ENCODE measurements around the gene HDAC7.
A peak's percentile ranks its signal among the peaks of the same experiment; 100 is the strongest.

The HDAC7 gene

GRCh38 chr12:47781479-47782371, 38.0 kb downstream of the HDAC7 start:
- no peaks in the 10 kb centered on the region for H3K9me3 Mint-ChIP-seq
- peaks cover 56% of the 10 kb centered on the region for H3K36me3 Mint-ChIP-seq (ENCODE audit: low read depth)
- peak overlapping the region; percentile 53 for H3K27ac Mint-ChIP-seq
- peaks cover 35% of the 10 kb centered on the region for H3K4me1 Mint-ChIP-seq (ENCODE audit: low read depth)
- DNase-seq: no peak
- H3K4me3 Mint-ChIP-seq: no peak overlapping the region
- no peaks in the 10 kb centered on the region for H3K27me3 Mint-ChIP-seq

GRCh38 chr12:47779943-47780504, 39.7 kb downstream of the HDAC7 start:
- Mint-ChIP-seq H3K4me1 (ENCODE audit: low read depth) (peaks cover 35% of the 10 kb centered on the region), H3K36me3 (ENCODE audit: low read depth) (peaks cover 39% of the 10 kb centered on the region), H3K9me3 (no peaks in the 10 kb centered on the region), H3K4me3 (no peak overlapping the region), H3K27me3 (no peaks in the 10 kb centered on the region), H3K27ac (peak overlapping the region; percentile 57)
- peak; percentile 45 for DNase-seq

DNA sequence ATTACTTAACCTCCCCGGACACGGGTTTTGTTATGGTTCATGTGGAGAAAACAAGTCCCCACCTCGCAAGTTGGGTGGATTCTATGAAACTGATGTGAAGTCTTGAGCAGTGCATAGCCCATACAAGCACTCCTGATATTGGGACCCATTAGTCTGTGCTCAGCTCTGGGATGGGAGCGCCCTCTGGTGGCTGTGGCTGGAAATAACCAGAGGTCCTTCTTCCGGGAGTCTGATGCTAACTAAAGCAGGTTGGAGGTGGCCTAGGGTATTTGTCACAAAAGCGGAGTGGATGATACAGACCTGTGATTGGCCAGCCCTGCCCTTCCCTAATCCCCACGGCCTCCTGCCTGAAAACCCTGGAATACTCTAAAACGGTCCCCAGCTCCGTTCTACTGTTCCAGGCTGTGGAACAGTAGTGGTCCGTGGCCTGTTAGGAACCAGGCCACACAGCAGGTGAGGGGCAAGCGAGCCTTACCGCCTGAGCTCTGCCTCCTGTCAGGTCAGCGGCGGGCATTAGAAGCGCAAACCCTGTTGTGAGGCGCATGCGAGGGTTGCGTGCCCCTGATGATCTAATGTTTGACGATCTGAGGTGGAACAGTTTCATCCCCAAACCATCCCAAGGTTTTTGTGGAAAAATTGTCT, 40.3 kb downstream of the HDAC7 start:
- peaks cover 32% of the 10 kb centered on the region for H3K36me3 Mint-ChIP-seq (ENCODE audit: low read depth)
- H3K27me3 Mint-ChIP-seq: no peaks in the 10 kb centered on the region
- H3K4me1 Mint-ChIP-seq (ENCODE audit: low read depth): peaks cover 41% of the 10 kb centered on the region
- H3K4me3 Mint-ChIP-seq: no peak overlapping the region
- peak; percentile 96 for DNase-seq
- H3K27ac Mint-ChIP-seq: peak overlapping the region; percentile 57
- H3K9me3 Mint-ChIP-seq: no peaks in the 10 kb centered on the region

GRCh38 chr12:47778881-47779280, 40.8 kb downstream of the HDAC7 start:
- Mint-ChIP-seq H3K27ac (peak overlapping the region; percentile 22), H3K4me1 (ENCODE audit: low read depth) (peaks cover 47% of the 10 kb centered on the region), H3K27me3 (no peaks in the 10 kb centered on the region), H3K4me3 (no peak overlapping the region), H3K9me3 (no peaks in the 10 kb centered on the region), H3K36me3 (ENCODE audit: low read depth) (peaks cover 27% of the 10 kb centered on the region)
- DNase-seq: peak; percentile 40

DNA sequence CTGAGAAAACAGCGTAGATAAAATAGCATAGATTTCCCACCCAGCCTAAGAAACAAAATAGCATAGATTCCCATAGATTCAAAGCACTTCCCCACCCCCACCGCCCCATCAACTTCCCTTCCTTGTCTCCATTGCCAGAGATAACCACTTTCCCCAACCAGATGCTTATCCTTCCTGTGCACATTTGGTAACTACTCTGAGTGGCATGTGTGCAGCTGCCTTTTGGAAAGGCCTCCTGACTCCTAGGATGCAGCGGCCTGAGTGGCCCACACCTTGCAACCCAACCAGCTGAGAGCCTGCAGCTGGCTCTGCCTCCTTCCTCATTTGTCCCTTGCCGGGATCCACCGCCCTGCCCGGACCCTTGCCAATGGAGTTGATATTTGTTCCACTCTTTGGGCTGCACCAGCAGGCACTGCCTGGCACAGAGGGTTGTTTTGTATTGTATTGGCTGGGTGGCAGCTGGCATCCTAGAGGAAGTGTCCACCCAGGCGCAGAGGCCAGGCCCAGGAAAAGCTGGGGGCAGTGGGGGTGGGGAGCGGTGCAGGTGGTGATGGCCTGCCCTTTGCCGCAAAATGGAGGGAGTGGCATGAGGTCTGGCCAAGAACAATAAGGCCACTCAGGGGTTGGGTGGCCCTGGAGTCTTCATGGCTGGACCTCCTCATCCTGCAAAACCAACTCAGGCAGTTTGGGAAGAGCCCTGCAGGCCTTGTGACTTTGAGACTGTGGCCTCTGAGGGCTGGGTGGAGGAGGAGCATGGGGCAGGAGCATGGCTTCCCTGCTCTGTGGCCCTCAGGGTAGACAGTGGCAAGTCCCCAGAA, 41.8 kb downstream of the HDAC7 start:
- Mint-ChIP-seq H3K36me3 (ENCODE audit: low read depth) (peaks cover 19% of the 10 kb centered on the region), H3K4me3 (no peak overlapping the region), H3K27ac (peak overlapping the region; percentile 41), H3K4me1 (ENCODE audit: low read depth) (peaks cover 50% of the 10 kb centered on the region), H3K9me3 (no peaks in the 10 kb centered on the region), H3K27me3 (no peaks in the 10 kb centered on the region)
- no peak for DNase-seq

DNA sequence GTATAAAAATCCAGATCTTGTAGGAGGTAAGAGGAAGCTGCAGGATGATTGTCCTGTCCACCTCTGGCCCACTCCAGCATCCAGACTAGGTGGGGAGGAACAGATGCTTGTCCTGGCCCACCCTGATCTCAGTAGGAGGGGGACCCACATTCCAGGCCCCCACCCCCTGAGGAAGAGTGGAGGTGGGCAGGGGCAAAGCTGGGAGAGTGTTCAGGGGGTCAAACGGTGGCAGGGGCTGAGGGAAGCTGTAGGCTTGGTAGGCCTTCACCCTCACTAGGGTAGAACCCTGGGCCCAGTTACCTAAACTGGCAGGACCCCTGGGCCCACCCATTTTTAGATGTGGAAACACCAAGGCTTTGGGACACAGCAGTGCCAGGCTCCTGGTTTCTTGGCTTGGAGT, 42.6 kb downstream of the HDAC7 start:
- Mint-ChIP-seq H3K27ac (peak overlapping the region; percentile 26), H3K9me3 (no peaks in the 10 kb centered on the region), H3K27me3 (no peaks in the 10 kb centered on the region), H3K4me1 (ENCODE audit: low read depth) (peaks cover 50% of the 10 kb centered on the region), H3K36me3 (ENCODE audit: low read depth) (peaks cover 12% of the 10 kb centered on the region), H3K4me3 (no peak overlapping the region)
- DNase-seq: no peak

- no peak overlapping the region for H3K4me3 Mint-ChIP-seq
- no peaks in the 10 kb centered on the region for H3K9me3 Mint-ChIP-seq
- no peaks in the 10 kb centered on the region for H3K27me3 Mint-ChIP-seq
- DNase-seq: no peak
- H3K4me1 Mint-ChIP-seq (ENCODE audit: low read depth): peaks cover 51% of the 10 kb centered on the region
- H3K27ac Mint-ChIP-seq: peak overlapping the region; percentile 67
- peaks cover 7% of the 10 kb centered on the region for H3K36me3 Mint-ChIP-seq (ENCODE audit: low read depth)
Observed at GRCh38 chr12:47776471-47777143, 43.1 kb downstream of the HDAC7 start.

GRCh38 chr12:47775100-47775911, 44.4 kb downstream of the HDAC7 start:
- Mint-ChIP-seq H3K36me3 (ENCODE audit: low read depth) (peaks cover 2% of the 10 kb centered on the region), H3K4me3 (peak overlapping the region; percentile 27), H3K27me3 (no peaks in the 10 kb centered on the region), H3K9me3 (no peaks in the 10 kb centered on the region), H3K4me1 (ENCODE audit: low read depth) (peaks cover 51% of the 10 kb centered on the region), H3K27ac (peak overlapping the region; percentile 74)
- no peak for DNase-seq

DNA sequence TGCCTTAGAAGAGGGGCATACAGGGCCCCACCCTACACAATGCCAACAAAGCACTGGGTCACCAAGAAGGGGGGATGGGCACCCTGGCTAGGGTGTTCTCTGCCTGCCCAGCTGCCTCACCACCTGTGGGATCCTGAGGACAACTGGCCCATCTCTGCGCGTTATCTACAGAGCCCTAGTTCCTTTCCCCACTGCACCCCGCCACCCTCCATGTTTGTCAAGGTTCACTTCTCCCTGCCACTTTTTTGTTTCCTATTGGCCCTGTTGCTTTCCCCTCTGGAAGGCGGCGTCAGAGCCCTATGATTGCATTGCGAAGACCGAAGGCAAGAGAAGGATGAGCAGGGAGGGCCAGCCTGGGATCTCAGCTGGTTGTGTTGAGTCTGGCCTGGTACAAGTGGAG, 45.0 kb downstream of the HDAC7 start:
- H3K27me3 Mint-ChIP-seq: no peaks in the 10 kb centered on the region
- peak overlapping the region; percentile 86 for H3K4me3 Mint-ChIP-seq
- H3K4me1 Mint-ChIP-seq (ENCODE audit: low read depth): peaks cover 47% of the 10 kb centered on the region
- no peak for DNase-seq
- no peaks in the 10 kb centered on the region for H3K9me3 Mint-ChIP-seq
- peak overlapping the region; percentile 34 for H3K27ac Mint-ChIP-seq
- peaks cover 2% of the 10 kb centered on the region for H3K36me3 Mint-ChIP-seq (ENCODE audit: low read depth)

GRCh38 chr12:47773858-47774580, 45.7 kb downstream of the HDAC7 start:
- Mint-ChIP-seq H3K27me3 (no peaks in the 10 kb centered on the region), H3K27ac (peak overlapping the region; percentile 86), H3K36me3 (ENCODE audit: low read depth) (peaks cover 2% of the 10 kb centered on the region), H3K4me3 (peak overlapping the region; percentile 86), H3K4me1 (ENCODE audit: low read depth) (peaks cover 40% of the 10 kb centered on the region), H3K9me3 (no peaks in the 10 kb centered on the region)
- DNase-seq: no peak

- Mint-ChIP-seq H3K36me3 (ENCODE audit: low read depth) (peaks cover 2% of the 10 kb centered on the region), H3K4me1 (ENCODE audit: low read depth) (peaks cover 36% of the 10 kb centered on the region)
Observed at GRCh38 chr12:47773062-47773857, 46.4 kb downstream of the HDAC7 start, which contains the start of gene SLC48A1. SLC48A1 (plus strand) TSS chr12:47773238; CDS start chr12:47773305, 67 bp downstream.

GRCh38 chr12:47772738-47773061, 47.0 kb downstream of the HDAC7 start:
- Mint-ChIP-seq H3K4me1 (ENCODE audit: low read depth) (peaks cover 36% of the 10 kb centered on the region), H3K27me3 (no peaks in the 10 kb centered on the region), H3K36me3 (ENCODE audit: low read depth) (peaks cover 2% of the 10 kb centered on the region), H3K4me3 (peak overlapping the region; percentile 76), H3K9me3 (no peaks in the 10 kb centered on the region), H3K27ac (peak overlapping the region; percentile 58)
- DNase-seq: no peak

More at GRCh38 chr12:47773062-47773857, 46.4 kb downstream of the HDAC7 start, which contains the start of gene SLC48A1:
- H3K27ac Mint-ChIP-seq: peak within 1 kb of the TSS; percentile 86
- H3K27me3 Mint-ChIP-seq: no peaks in the 10 kb centered on the region
- H3K9me3 Mint-ChIP-seq: no peaks in the 10 kb centered on the region
- DNase-seq: peak; percentile 84
- H3K4me3 Mint-ChIP-seq: peak within 1 kb of the TSS; percentile 86

Data from activated T-cell treated with anti-CD3 and anti-CD28 coated beads, Interleukin-2, amount 50 U/mL, for 24 hours (primary cell).